Liver (tissue), 9 donors: ENCODE measurements around the gene MON1B. TPM values are rescaled to one million over a fixed set of nuclear protein-coding genes. Genes with fewer than 3 reads are reported as not detected.

Source experiments
- DNase-seq: peaks from one replicate; pipeline ENCODE4 v3.0.0-alpha.2; 2017; ENCODE audit warnings: low spot score
- H3K27ac ChIP-seq, 2 donors: one replicate each; pipeline ENCODE4 v1.7.0; 2013; ENCODE audit warnings: inconsistent platforms in 2 of 2, low read length in 2 of 2, control low read depth in 1 of 2, low read depth in 1 of 2, mild to moderate bottlenecking in 1 of 2
- H3K27me3 ChIP-seq, 4 donors: one replicate each; pipeline versions ENCODE4 v1.6.1 to v1.7.0; 2013; ENCODE audit warnings: low read length in 3 of 4, inconsistent platforms in 1 of 4, mild to moderate bottlenecking in 1 of 4, moderate library complexity in 1 of 4; ENCODE audit not compliant: control insufficient read depth in 4 of 4, insufficient read depth in 4 of 4
- H3K36me3 ChIP-seq, 4 donors: one replicate each; pipeline versions ENCODE4 v1.6.1 to v1.7.0; 2013; ENCODE audit warnings: low read length in 3 of 4, mild to moderate bottlenecking in 3 of 4, low read depth in 1 of 4, moderate library complexity in 1 of 4; ENCODE audit not compliant: control insufficient read depth in 4 of 4, insufficient read depth in 3 of 4
- H3K4me1 ChIP-seq, 4 donors: one replicate each; pipeline versions ENCODE4 v1.6.1 to v1.7.0; 2013; ENCODE audit warnings: low read length in 3 of 4, mild to moderate bottlenecking in 3 of 4, moderate library complexity in 1 of 4; ENCODE audit not compliant: control insufficient read depth in 4 of 4, insufficient read depth in 4 of 4
- H3K4me3 ChIP-seq, 3 donors: one replicate each; pipeline versions ENCODE4 v1.6.1 to v1.7.0; 2013; ENCODE audit warnings: low read length in 3 of 3, control low read depth in 1 of 3, low read depth in 1 of 3, mild to moderate bottlenecking in 1 of 3
- H3K9ac ChIP-seq, 2 donors: one replicate each; pipeline ENCODE4 v1.7.0; 2013; ENCODE audit warnings: low read length in 2 of 2, mild to moderate bottlenecking in 2 of 2, moderate library complexity in 2 of 2, control low read depth in 1 of 2, low read depth in 1 of 2
- H3K9me3 ChIP-seq, 4 donors: one replicate each; pipeline versions ENCODE4 v1.6.1 to v1.7.0; 2013; ENCODE audit warnings: low read length in 3 of 4; ENCODE audit not compliant: control insufficient read depth in 4 of 4
- FOXA2 ChIP-seq: IDR thresholded peaks from 2 replicates; pipeline ENCODE4 v1.6.1; 2016; ENCODE audit warnings: antibody characterized with exemption
- HNF4A ChIP-seq, 2 donors: conservative IDR thresholded peaks; 2 replicates each; pipeline ENCODE4 v1.6.1; 2016; ENCODE audit warnings: antibody characterized with exemption in 2 of 2, mild to moderate bottlenecking in 2 of 2
- HNF4G ChIP-seq: IDR thresholded peaks from 2 replicates; pipeline ENCODE4 v1.6.1; 2016; ENCODE audit warnings: antibody characterized with exemption
- JUND ChIP-seq, 2 donors: IDR thresholded peaks; 2 replicates each; pipeline ENCODE4 v1.6.1; 2016; ENCODE audit warnings: antibody characterized with exemption in 2 of 2
- NR2F2 ChIP-seq: IDR thresholded peaks from 2 replicates; pipeline ENCODE4 v1.6.1; 2016; ENCODE audit warnings: antibody characterized with exemption
- RAD21 ChIP-seq, 2 donors: IDR thresholded peaks; 2 replicates each; pipeline ENCODE4 v1.6.1; 2016; ENCODE audit warnings: antibody characterized with exemption in 2 of 2, mild to moderate bottlenecking in 2 of 2
- REST ChIP-seq: IDR thresholded peaks from 2 replicates; pipeline ENCODE4 v1.6.1; 2016; ENCODE audit warnings: antibody characterized with exemption, mild to moderate bottlenecking
- SP1 ChIP-seq: IDR thresholded peaks from 2 replicates; pipeline ENCODE4 v1.6.1; 2018; ENCODE audit warnings: antibody characterized with exemption, mild to moderate bottlenecking
- TAF1 ChIP-seq: conservative IDR thresholded peaks from 2 replicates; pipeline ENCODE4 v1.6.1; 2016; ENCODE audit warnings: antibody characterized with exemption, mild to moderate bottlenecking
- YY1 ChIP-seq: IDR thresholded peaks from 2 replicates; pipeline ENCODE4 v1.6.1; 2016; ENCODE audit warnings: antibody characterized with exemption, mild to moderate bottlenecking
- ZBTB33 ChIP-seq: IDR thresholded peaks from 2 replicates; pipeline ENCODE4 v1.6.1; 2016; ENCODE audit warnings: antibody characterized with exemption
- WGBS: extraction: QIAGEN DNeasy Blood & Tissue Kit; methylation state at CpG from one replicate; pipeline ENCODE4 v1.1.7; 2013; 5-methylcytosine and 5-hydroxymethylcytosine counted together
- polyA plus RNA-seq, 2 donors: library from polyadenylated mRNA; stranded (reverse) in 1 of 2; unstranded in 1 of 2; fragments of 200-250 nt in 1 of 2; fragments of >200 nt in 1 of 2; fragmentation: Nextera tagmentation in 1 of 2; extraction: Ambion mirVana in 1 of 2; gene quantifications; one replicate each; pipeline versions ENCODE4 v1.2.1 to v1.2.3, GENCODE V29; 2013 to 2015
- total RNA-seq, 2 donors: library from RNA; depleted of rRNA; stranded (reverse); fragments of >200 nt; gene quantifications; one replicate each; pipeline ENCODE4 v1.2.3, GENCODE V29; 2014
- TF ChIP-seq, protein P1 (sequence below): IDR thresholded peaks from 2 replicates; pipeline ENCODE4 v1.6.1; 2016; ENCODE audit warnings: antibody characterized with exemption
- donor health status: healthy.
- donor health status: healthy.
- donor health status: healthy.
- donor health status: healthy.
- donor health status: healthy.

MON1B gene
- total and polyA plus RNA-seq, 4 donors, result 7.1 to 23.5 (median 12.4) TPM

DNA sequence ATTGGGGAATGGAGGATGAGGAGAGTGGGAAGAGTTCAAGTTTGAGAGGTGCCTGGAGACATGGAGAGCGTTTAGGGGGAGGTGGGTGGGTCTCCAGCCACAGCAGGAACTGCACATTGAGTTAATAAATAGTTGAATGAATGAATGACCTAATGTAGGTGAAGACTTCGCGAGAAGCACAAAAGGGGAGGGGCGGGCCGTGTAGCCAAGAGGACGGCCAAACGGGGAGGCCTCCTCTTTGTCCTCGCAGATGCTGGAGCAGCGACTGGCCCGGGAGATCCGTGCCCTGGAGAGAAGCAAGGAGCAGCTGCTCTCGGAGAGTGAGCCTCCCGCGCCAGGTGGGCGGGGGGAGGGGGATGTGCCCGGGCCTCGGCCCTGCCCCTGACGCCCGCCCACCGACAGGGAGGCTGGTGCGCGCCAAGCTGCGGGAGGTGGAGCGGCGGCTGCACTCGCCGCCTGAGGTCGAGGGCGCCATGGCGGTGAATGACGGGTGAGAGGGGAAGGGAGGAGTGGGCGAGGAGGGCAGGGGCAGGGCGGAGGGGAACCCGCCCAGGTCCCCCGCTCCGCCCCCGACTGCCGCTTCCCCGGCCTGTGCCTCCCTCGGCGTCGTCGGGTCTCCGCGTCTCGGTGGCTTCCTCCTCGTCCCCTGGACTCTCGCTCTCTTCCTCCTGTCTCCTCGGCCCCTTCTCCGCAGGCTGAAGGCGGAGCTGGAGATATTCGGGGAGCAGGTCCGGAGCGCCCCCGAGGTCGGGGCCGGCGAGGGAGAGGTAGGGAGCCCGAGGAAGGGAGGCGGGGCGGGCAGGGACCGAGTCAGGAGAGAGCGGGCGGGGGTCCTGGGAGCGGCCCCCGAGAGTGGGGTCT lies 21.1 kb downstream of the MON1B start:
- Histone ChIP-seq H3K4me3 (peak overlapping the region in 2 of 3 donors; percentile 40 to 68), H3K27me3 (no peaks in the 10 kb centered on the region), H3K4me1 (peaks cover 0 to 9% (median 0%) of the 10 kb centered on the region in 4 donors), H3K9me3 (no peaks in the 10 kb centered on the region), H3K27ac (peak overlapping the region; percentile 14 to 45), H3K36me3 (no peaks in the 10 kb centered on the region), H3K9ac (no peak overlapping the region)
- TF ChIP-seq HNF4A (conservative IDR thresholded peaks at IDR 0.05) (no peak), YY1 (peak; percentile 9)
- peak; percentile 52 for DNase-seq
- 2% methylated on average over 66 of the region's 66 CpGs for WGBS

DNA sequence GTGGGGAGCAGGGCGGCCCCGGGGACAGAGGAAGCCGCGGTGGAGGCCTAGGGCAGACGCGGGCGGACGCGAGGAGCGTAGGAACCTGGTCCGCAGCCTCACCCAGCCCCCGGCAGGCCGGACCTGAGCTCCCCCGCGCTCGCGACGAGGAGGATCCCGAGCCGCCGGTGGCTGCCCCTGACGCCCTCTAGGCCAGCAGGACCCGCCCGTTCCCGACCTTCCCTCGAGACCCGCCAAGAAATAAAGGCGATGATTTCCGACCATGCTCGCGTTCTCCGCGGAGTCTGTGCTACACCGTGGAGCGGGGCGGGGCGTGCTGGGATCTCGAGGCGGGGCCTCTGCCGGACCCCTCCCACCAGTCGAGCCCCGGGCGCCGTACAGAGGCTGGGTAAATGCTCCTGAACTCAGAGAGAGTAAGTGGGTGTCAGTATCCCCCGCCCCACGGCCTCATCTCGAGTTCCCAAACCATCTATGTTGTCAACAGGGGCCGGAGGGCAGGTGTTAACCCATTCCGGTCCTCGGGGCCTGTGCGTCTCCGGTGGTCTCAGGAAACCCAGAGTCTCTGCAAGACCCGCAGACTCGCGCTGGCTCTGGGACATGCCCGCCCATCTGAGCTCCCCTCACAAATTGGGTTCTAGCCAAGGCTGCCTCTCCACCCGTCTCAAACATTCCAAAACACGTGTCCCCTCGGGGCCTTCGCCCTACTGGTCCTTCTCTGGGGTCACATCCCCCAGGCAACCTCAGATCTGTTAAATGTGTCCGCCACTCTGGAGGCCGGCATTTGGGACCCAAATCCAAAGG lies 22.0 kb downstream of the MON1B start:
- peaks cover 0 to 9% (median 0%) of the 10 kb centered on the region in 4 donors for H3K4me1 ChIP-seq
- 20% methylated on average over 62 of the region's 62 CpGs for WGBS
- DNase-seq, result peak; percentile 69
- no peaks in the 10 kb centered on the region for H3K27me3 ChIP-seq
- no peaks in the 10 kb centered on the region for H3K9me3 ChIP-seq
- TF ChIP-seq REST (no peak), NR2F2 (no peak), ZBTB33 (no peak), TAF1 (no peak), JUND (IDR thresholded peaks at IDR 0.05) (no peak), FOXA2 (no peak), HNF4G (no peak)
- no peaks in the 10 kb centered on the region for H3K36me3 ChIP-seq
- H3K9ac ChIP-seq, result peak overlapping the region in 1 of 2 donors; percentile 38
- peak overlapping the region; percentile 13 to 68 (median 40) for H3K4me3 ChIP-seq
- H3K27ac ChIP-seq, result peak overlapping the region; percentile 14 to 45

DNA sequence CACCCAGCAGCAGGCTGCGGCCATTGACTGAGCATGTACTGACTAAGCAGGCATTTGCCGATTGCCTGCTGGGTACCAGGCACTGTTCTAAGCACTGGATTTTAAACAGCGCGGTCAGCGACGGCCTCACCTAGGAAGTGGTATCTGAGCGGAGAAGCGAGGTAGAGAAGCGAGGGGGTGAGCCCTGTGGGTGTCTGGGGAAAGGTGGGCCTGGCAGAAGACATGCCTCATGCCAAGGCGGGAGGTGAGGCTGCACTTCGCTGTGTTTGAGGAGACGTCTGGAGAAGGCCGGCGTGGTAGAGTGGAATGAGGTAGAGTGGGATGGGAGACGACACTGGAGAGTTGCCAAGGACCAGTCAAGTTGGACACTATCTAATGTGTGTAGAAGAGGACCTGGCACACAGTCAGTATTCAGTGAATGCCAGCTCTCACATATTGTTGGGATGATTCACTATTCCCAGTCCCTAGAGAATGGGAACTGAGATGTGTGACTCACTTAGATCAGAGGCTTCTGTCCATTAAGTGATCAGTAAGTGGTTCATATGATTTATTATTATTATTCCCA lies 22.6 kb downstream of the MON1B start:
- Histone ChIP-seq H3K9ac (no peak overlapping the region), H3K36me3 (no peaks in the 10 kb centered on the region), H3K27me3 (no peaks in the 10 kb centered on the region), H3K4me3 (no peak overlapping the region), H3K4me1 (peaks cover 0 to 9% (median 0%) of the 10 kb centered on the region in 4 donors), H3K9me3 (no peaks in the 10 kb centered on the region), H3K27ac (no peak overlapping the region)
- WGBS, result 95% methylated on average over 15 of the region's 15 CpGs
- DNase-seq, result no peak
- TF ChIP-seq RAD21 (IDR thresholded peaks at IDR 0.05), result no peak
- TF ChIP-seq SP1, result no peak
- TF ChIP-seq, protein P1, sequence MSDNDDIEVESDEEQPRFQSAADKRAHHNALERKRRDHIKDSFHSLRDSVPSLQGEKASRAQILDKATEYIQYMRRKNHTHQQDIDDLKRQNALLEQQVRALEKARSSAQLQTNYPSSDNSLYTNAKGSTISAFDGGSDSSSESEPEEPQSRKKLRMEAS, result no peak
- TF ChIP-seq JUND (IDR thresholded peaks at IDR 0.05), result no peak
- no peak for TF ChIP-seq HNF4A (conservative IDR thresholded peaks at IDR 0.05)
- no peak for TF ChIP-seq TAF1
- TF ChIP-seq REST, result no peak
- no peak for TF ChIP-seq NR2F2
- no peak for TF ChIP-seq ZBTB33
